Stimulated activated CD8-positive, alpha-beta memory T cell treated with anti-CD3 and anti-CD28 coated beads, Interleukin-15, amount 100 ng/mL, for 48 hours (primary cell): ENCODE measurements around the gene ZNF513.
A peak's percentile ranks its signal among the peaks of the same experiment; 100 is the strongest.
"Not testable (repeated sequence)": the region's sequence is repeated elsewhere in the genome, so short reads cannot be mapped to it uniquely, and the experiment has no call there.

Source experiments
- DNase-seq, 2 donors: peaks; one replicate each; pipeline ENCODE4 v3.0.0-alpha.2; 2020; ENCODE audit warnings: low read depth in 2 of 2

The ZNF513 gene, protein sequence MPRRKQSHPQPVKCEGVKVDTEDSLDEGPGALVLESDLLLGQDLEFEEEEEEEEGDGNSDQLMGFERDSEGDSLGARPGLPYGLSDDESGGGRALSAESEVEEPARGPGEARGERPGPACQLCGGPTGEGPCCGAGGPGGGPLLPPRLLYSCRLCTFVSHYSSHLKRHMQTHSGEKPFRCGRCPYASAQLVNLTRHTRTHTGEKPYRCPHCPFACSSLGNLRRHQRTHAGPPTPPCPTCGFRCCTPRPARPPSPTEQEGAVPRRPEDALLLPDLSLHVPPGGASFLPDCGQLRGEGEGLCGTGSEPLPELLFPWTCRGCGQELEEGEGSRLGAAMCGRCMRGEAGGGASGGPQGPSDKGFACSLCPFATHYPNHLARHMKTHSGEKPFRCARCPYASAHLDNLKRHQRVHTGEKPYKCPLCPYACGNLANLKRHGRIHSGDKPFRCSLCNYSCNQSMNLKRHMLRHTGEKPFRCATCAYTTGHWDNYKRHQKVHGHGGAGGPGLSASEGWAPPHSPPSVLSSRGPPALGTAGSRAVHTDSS

GRCh38 chr2:27380626-27381545 lies at the start of gene ZNF513:
Gene ZNF513 (minus strand): TSS chr2:27380734. CDS start chr2:27380526, 208 bp downstream.
- DNase-seq: peak; percentile 86

DNA sequence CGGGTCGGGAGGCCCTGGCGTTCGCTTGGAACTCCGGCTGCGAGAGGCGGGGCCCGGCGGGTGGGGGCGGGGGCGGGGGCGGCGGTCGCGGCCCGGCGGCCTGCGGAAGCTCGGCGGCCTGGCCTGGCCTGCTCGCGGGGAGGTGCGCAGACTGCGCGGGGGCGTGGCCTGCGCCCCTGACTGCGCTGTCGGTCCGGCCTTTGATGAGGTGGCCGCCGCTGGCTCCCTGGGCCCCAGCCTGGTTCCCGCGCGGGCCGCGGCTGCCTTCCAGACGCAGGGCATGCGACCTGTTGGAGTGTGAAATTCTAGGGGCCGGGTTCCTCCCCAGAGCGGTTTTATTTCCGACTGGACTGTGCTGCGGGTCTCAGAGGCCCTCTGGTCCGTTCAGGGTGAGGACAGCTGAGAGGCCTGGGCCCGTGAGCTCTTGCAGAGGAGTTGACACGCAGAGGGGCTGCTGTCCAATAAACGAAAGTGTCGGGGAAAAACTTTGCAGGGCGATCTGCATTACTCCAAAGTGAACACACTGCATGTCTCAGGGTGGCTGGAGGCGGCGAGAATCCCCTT lies 48.5 kb upstream of the ZNF513 start:
- peak; percentile 78 to 82 for DNase-seq

DNA sequence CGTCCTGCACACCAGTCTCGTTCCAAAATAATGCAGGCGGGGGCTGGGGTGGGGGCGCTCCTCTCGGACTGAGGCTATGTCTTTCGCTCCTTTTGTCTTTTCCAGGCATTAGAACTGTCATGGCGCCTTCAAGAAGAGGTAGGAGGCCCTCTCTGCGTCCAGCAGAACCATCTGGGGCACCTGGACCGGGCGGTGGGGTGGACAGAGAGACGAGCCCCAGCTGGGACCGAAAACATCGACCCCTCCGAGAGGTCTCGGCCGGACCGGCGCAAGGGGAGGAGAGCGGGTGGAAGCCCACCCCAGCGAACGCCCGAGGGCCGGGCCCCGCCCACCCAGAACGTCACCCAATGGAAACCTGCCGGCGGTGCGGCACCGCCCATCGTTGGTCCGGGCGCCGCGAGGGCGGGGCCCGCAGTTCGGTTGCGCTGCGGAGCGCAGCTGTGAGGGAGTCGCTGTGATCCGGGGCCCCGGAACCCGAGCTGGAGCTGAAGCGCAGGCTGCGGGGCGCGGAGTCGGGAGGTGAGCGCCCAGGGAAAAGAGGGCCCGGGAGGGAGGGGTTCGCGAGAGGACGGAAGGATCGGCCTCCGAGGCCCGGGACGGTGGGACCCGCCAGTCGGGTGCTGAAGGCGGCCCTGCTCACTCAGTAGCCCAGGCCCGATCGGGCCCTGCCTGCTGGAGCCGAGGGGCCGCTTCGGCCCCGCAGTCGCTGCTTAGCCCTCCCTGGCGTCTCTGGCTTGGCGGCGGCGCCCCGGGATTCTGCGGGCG lies 47.9 kb upstream of the ZNF513 start, which contains the start of gene NRBP1:
Gene NRBP1 (plus strand): TSS at position 419 of the 765 bp plus-strand sequence. CDS start 4,643 bp downstream, outside the sequence.
- DNase-seq: peak; percentile 89

GRCh38 chr2:27427863-27428212 lies 47.3 kb upstream of the ZNF513 start:
- DNase-seq: no peak

- not testable (repeated sequence) for DNase-seq
Measured at GRCh38 chr2:27425039-27425438, 44.5 kb upstream of the ZNF513 start.

DNA sequence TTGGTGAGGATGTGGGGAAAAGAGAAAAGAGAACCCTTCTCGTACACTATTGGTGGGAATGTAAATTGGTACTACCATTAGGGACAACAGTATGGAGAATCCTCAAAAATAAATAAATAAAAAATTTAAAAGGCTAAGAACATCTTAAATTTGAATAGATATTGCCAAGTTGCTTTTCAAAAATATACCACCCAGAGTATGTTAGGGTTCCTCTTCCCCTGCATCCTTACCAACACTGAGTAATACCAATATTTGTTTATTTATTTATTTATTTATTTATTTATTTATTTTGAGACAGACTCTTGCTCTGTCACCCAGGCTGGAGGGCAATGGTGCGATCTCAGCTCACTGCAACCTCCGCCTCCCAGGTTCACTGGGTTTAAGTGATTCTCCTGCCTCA lies 42.4 kb upstream of the ZNF513 start:
- no peak for DNase-seq

DNA sequence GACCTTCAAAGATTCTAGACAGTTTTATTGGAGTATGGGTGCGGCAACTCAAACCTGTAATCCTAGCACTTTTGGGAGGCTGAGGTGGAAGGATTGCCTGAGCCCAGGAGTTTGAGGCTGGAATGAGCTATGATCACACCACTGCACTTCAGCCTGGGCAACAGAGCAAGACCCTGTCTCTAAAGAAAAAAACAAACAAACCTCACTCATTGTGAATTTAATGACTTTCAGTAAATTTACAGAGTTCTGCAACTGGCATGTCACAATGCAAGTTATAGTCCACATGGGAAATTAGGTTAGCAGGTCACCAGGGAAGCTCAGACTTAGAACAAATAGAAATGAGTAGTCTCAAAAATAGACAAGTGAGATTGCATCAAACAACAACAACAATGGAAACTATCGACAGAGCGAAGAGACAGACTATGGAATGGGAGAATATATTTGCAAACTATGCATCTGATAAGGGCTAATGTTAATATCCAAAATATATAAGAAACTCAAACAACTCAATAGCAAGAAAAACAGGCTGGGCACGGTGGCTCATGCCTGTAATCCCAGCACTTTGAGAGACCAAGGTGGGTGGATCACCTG lies 41.2 kb upstream of the ZNF513 start:
- DNase-seq: no peak

DNA sequence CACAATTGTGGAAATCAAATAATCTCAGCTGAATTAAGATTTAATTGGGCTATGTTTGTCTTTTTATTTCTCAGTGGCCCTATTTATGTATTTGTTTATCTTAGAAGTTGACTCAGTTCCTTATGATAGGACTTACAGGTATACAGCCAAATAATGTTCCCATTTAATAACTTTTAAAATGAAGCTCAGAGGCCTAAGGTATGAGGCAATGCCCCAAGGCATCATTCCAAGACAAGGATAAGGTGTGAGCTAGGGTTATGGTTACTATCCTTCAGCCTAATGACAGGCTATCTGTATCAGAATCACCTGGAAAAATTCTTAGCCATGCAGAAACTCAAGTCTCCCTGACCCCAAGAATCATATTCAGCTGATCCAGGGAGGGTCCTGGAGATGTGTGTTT lies 40.5 kb upstream of the ZNF513 start:
- DNase-seq: no peak

GRCh38 chr2:27416151-27416550 lies 35.6 kb upstream of the ZNF513 start:
- DNase-seq: no peak

GRCh38 chr2:27412419-27413152 lies 32.1 kb upstream of the ZNF513 start:
- DNase-seq: no peak

GRCh38 chr2:27409321-27410073 lies 29.0 kb upstream of the ZNF513 start, which contains the start of gene PPM1G:
Gene PPM1G (minus strand): TSS chr2:27409591. CDS start chr2:27409422, 169 bp downstream.
- peak; percentile 94 to 95 for DNase-seq

DNA sequence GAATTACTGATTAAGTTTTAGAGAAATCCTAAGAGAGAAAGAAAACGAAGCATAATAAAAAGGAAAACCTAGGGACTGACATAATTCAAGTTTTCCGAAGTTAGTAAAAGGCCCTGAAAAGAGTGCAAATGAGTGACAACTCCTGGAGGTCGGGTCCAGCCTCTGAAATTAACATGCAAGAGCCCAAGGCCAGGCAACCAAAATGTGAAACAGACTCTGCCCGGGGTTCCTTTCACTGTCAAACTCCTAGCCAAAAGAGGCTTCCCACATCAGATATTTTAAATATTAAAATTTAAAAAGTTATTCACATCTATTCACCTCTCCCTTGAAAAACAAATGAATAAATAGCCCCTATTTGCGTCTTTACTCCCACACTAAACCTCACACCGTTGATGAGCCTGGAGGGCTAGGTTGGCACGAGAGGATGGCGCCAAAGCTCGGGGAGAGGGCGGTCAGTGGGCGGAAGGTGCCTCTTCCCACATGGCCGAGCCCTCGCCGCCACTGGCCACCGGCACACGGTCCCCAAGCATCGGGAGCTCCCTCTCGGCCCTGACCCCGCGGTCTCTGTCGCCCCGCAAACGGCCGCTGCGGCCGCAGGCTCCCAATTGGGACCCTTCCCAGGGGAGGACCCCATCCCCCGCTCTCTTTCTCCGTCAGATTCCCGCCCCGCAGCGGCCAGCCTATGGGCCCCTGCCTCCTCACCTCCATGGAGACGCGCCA lies 28.2 kb upstream of the ZNF513 start:
- DNase-seq: peak in 1 of 2 donors; percentile 9

DNA sequence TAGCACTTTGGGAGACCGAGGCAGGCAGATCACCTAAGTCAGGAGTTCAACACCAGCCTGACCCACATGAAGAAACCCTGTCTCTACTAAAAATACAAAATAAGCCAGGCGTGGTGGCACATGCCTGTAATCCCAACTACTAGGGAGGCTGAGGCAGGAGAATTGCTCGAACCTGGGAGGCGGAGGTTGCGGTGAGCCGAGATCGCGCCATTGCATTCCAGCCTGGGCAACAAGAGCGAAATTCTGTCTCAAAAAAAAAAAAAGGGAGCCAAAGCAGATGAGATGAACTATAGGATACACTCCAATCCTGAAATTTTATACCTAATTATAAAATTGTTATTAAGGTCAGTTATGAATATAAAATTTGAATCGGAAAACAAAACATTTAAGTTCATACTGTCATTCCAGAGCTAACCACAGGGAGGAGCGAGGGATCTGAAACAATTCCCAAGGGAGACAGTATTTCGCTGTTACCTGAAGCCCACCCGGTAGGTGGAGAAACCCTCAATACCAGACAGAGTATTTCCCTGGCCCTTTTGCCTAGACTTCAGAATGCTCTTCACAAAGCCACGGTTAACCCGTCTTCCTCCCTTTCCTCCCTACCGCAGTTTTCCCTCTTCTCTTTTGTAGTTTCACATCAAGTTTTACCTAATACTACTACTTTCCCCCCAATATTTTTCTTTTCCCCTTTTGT lies 27.4 kb upstream of the ZNF513 start:
- no peak for DNase-seq

GRCh38 chr2:27400348-27401135 lies 20.0 kb upstream of the ZNF513 start:
- no peak for DNase-seq

DNA sequence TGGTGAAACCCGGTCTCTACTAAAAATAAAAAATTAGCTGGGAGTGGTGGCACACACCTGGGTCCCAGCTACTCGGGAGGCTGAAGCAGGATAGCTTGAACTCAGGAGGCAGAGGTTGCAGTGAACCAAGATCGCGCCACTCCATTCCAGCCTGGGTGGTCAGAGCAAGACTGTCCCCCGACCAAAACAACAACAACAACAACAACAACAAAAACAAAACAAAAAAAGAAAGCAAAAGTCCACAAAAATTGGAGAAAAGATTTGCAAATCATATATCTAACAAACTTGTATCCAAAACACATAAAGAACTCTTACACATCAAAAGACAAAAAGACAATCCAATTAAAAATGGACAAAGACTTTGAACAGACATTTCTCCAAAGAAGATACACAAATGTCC lies 18.4 kb upstream of the ZNF513 start:
- DNase-seq: no peak

GRCh38 chr2:27393225-27393624 lies 12.7 kb upstream of the ZNF513 start:
- no peak for DNase-seq
